K562 (cell line): ENCODE data around the gene RFWD3. TPM values are rescaled to one million over a fixed set of nuclear protein-coding genes. Genes with fewer than 3 reads are reported as not detected.

Source experiments
- ATF7 ChIP-seq: fragments of 450-650 bp; IDR thresholded peaks from 2 replicates; pipeline ENCODE4 v1.7.1; 2014; ENCODE audit warnings: mild to moderate bottlenecking, moderate library complexity
- CEBPB ChIP-seq: fragments of 450-650 bp; IDR thresholded peaks from 2 replicates; pipeline ENCODE4 v1.6.1; 2016; ENCODE audit warnings: missing genetic modification characterization, missing compliant biosample characterization
- CREBBP ChIP-seq: IDR thresholded peaks from one replicate; pipeline ENCODE4 v1.6.1; 2012; ENCODE audit warnings: low read depth, mild to moderate bottlenecking, control low read depth, inconsistent platforms, low read length
- CXXC5 ChIP-seq: fragments of 250-450 bp; sonication (Bioruptor Pico); IDR thresholded peaks from 2 replicates; pipeline ENCODE4 v1.8.0; 2022; ENCODE audit warnings: inconsistent platforms, mild to moderate bottlenecking, moderate library complexity
- DMBX1 ChIP-seq: fragments of 250-450 bp; sonication (Bioruptor Pico); IDR thresholded peaks from 2 replicates; pipeline ENCODE4 v1.8.0; 2022; ENCODE audit warnings: inconsistent platforms, mild to moderate bottlenecking, moderate library complexity, borderline replicate concordance
- ELF1 ChIP-seq: fragments of 200-800 bp; sonication (Bioruptor generic); IDR thresholded peaks from 2 replicates; pipeline ENCODE4 v1.6.1; 2016; ENCODE audit warnings: missing genetic modification characterization, missing compliant biosample characterization
- HCFC1 ChIP-seq: IDR thresholded peaks from 2 replicates; pipeline ENCODE4 v1.6.1; 2012; ENCODE audit warnings: low read depth, low read length, improper control_type of control experiment
- HLTF ChIP-seq: fragments of 450-650 bp; IDR thresholded peaks from 2 replicates; pipeline ENCODE4 v1.6.1; 2016
- MAFF ChIP-seq: IDR thresholded peaks from 2 replicates; pipeline ENCODE4 v1.6.1; 2012; ENCODE audit warnings: low read length, improper control_type of control experiment
- NCOR1 ChIP-seq: fragments of 450-650 bp; IDR thresholded peaks from 2 replicates; pipeline ENCODE4 v1.6.1; 2016; ENCODE audit warnings: mild to moderate bottlenecking, moderate library complexity
- POLR2A ChIP-seq: fragments of 450-650 bp; conservative IDR thresholded peaks from 2 replicates; pipeline ENCODE4 v1.6.1; 2016
- PRDM10 ChIP-seq: fragments of 450-650 bp; IDR thresholded peaks from 2 replicates; pipeline ENCODE4 v1.6.1; 2018; ENCODE audit not compliant: partially characterized antibody
- RBBP5 ChIP-seq: fragments of 200-600 bp; sonication (generic); IDR thresholded peaks from 2 replicates; pipeline ENCODE4 v1.6.1; 2012; ENCODE audit warnings: borderline replicate concordance, mild to moderate bottlenecking, low read length, control low read depth, inconsistent platforms; ENCODE audit not compliant: insufficient read depth, poor library complexity, severe bottlenecking
- SREBF2 ChIP-seq: sonication (generic); formaldehyde crosslinking; IDR thresholded peaks from 2 replicates; pipeline ENCODE4 v1.4.0; 2020; ENCODE audit warnings: mild to moderate bottlenecking, missing genetic modification reagents
- TBP ChIP-seq: optimal IDR thresholded peaks from 2 replicates; pipeline ENCODE3; 2011; ENCODE audit warnings: low read depth, low read length, improper control_type of control experiment
- U2AF2 ChIP-seq: fragments of 200-400 bp; formaldehyde crosslinking; optimal IDR thresholded peaks from 2 replicates; pipeline ENCODE3; 2017; ENCODE audit warnings: low read depth, mild to moderate bottlenecking, low read length
- UBTF ChIP-seq, 2 experiments: IDR thresholded peaks; 2 replicates each; pipeline ENCODE4 v1.6.1; 2012; ENCODE audit warnings: improper control_type of control experiment in 2 of 2, low read depth in 2 of 2, low read length in 2 of 2, borderline replicate concordance in 1 of 2
- ZBTB8A ChIP-seq: fragments of 450-650 bp; IDR thresholded peaks from 2 replicates; pipeline ENCODE4 v1.6.1; 2018; ENCODE audit warnings: mild to moderate bottlenecking, moderate library complexity; ENCODE audit not compliant: partially characterized antibody
- ZNF584 ChIP-seq: fragments of 200-800 bp; sonication (Bioruptor generic); IDR thresholded peaks from 2 replicates; pipeline ENCODE4 v1.6.1; 2016; ENCODE audit warnings: low read depth, mild to moderate bottlenecking, missing genetic modification characterization, missing compliant biosample characterization
- ZSCAN29 ChIP-seq: fragments of 450-650 bp; IDR thresholded peaks from 2 replicates; pipeline ENCODE4 v1.6.1; 2017
- polyA plus RNA-seq, 8 experiments: library from polyadenylated mRNA; depleted of rRNA in 4 of 8; stranded (reverse) in 5 of 8; unstranded in 3 of 8; fragments of >200 nt; fragmentation: Nextera tagmentation in 2 of 8; fragmentation: Illumina TruSeq in 1 of 8; extraction: Ambion mirVana in 2 of 8; extraction: Trizol in 1 of 8; gene quantifications; 2 replicates each; pipeline versions ENCODE4 v1.2.1 to v1.2.3, GENCODE V29; 2011 to 2014; ENCODE audit warnings: inconsistent platforms in 1 of 8, missing spikeins in 1 of 8
- total RNA-seq, 7 experiments: library from RNA; depleted of rRNA in 6 of 7; stranded (reverse); fragments of >200 nt in 6 of 7; fragmentation: Illumina TruSeq in 2 of 7; extraction: Trizol in 2 of 7; gene quantifications; 2 replicates each; pipeline versions ENCODE4 v1.2.1 to v1.2.3, GENCODE V29; 2011 to 2021; ENCODE audit warnings: low replicate concordance in 1 of 7
- TF ChIP-seq, protein P1 (sequence below), 2 experiments: IDR thresholded peaks; 2 replicates each; pipeline ENCODE4 v1.6.1; 2011; ENCODE audit warnings: borderline replicate concordance in 1 of 2, control low read depth in 1 of 2, low read depth in 1 of 2, low read length in 1 of 2, mild to moderate bottlenecking in 1 of 2, mixed read lengths in 1 of 2, moderate library complexity in 1 of 2; ENCODE audit not compliant: insufficient read depth in 1 of 2, insufficient read length in 1 of 2, poor library complexity in 1 of 2, severe bottlenecking in 1 of 2; ENCODE audit errors: extremely low read depth in 1 of 2
- TF ChIP-seq, protein P2 (sequence below): fragments of 250-450 bp; sonication (Bioruptor Pico); IDR thresholded peaks from 2 replicates; pipeline ENCODE4 v1.6.1; 2021; ENCODE audit warnings: mild to moderate bottlenecking

The RFWD3 gene
- total and polyA plus RNA-seq, 9 of the 15 experiments (the other 6 are each of a cell fraction or from before 2014, with no cell fraction given): 20.8 to 121 (median 79.0) TPM

GRCh38 chr16:74607310-74607961, 59.2 kb downstream of the RFWD3 start (continued):
- TF ChIP-seq PRDM10: peak; percentile 35
- TF ChIP-seq ELF1 (tag): peak; percentile 50; the same call in 1 of the 2 replicates
- TF ChIP-seq DMBX1: 0 out of 2 replicates have a peak, but pooled peaks have one; percentile 23
- no peak for TF ChIP-seq UBTF (IDR thresholded peaks at IDR 0.05; ENCODE audit: borderline replicate concordance in 1 of 2, low read depth in 2 of 2, low read length in 2 of 2)
- TF ChIP-seq, protein P1, sequence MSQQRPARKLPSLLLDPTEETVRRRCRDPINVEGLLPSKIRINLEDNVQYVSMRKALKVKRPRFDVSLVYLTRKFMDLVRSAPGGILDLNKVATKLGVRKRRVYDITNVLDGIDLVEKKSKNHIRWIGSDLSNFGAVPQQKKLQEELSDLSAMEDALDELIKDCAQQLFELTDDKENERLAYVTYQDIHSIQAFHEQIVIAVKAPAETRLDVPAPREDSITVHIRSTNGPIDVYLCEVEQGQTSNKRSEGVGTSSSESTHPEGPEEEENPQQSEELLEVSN (IDR thresholded peaks at IDR 0.05; ENCODE audit: borderline replicate concordance in 1 of 2, extremely low read depth in 1 of 2, insufficient read depth in 1 of 2, insufficient read length in 1 of 2, low read depth in 1 of 2, low read length in 1 of 2, poor library complexity in 1 of 2, severe bottlenecking in 1 of 2): no peak
- no peak for TF ChIP-seq POLR2A
- TF ChIP-seq SREBF2: no peak
- peak; percentile 70; the same call in 1 of the 2 replicates for TF ChIP-seq CXXC5 (CRISPR knock-in tag)
- TF ChIP-seq CREBBP: no peak
- TF ChIP-seq HCFC1: peak; percentile 89
- peak; percentile 81 for TF ChIP-seq CEBPB (tag)
- TF ChIP-seq TBP: no peak
- no peak for TF ChIP-seq HLTF
- TF ChIP-seq NCOR1: no peak
- TF ChIP-seq ATF7: peak; percentile 73; the same call in 1 of the 2 replicates
- TF ChIP-seq ZBTB8A: no peak
- TF ChIP-seq, protein P2, sequence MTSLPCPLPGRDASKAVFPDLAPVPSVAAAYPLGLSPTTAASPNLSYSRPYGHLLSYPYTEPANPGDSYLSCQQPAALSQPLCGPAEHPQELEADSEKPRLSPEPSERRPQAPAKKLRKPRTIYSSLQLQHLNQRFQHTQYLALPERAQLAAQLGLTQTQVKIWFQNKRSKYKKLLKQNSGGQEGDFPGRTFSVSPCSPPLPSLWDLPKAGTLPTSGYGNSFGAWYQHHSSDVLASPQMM (CRISPR knock-in tag): no peak
- TF ChIP-seq RBBP5: no peak
- no peak for TF ChIP-seq ZNF584 (CRISPR knock-in tag)
- TF ChIP-seq ZSCAN29: no peak
- TF ChIP-seq U2AF2: no peak
- no peak for TF ChIP-seq MAFF
